ENCODE measurements around the gene LASP1. TPM values are rescaled to one million over a fixed set of nuclear protein-coding genes. Genes with fewer than 3 reads are reported as not detected.

The LASP1 gene
- total RNA-seq, 2 donors from 2014 or later = 297 to 330 TPM

GRCh38 chr17:38900978-38901656 lies 31.3 kb downstream of the LASP1 start:
- DNase-seq = no peak
- Histone ChIP-seq H3K27me3 (no peaks in the 10 kb centered on the region), H3K27ac (no peak overlapping the region), H3K9me3 (no peaks in the 10 kb centered on the region), H3K4me1 (peaks cover 34% of the 10 kb centered on the region), H3K4me3 (no peak overlapping the region), H3K9ac (ENCODE audit: low read depth in 2 of 2, low read length in 2 of 2) (peak overlapping the region in 1 of 2 donors; percentile 32), H3K36me3 (no peaks in the 10 kb centered on the region)
- intact Hi-C loops (cut with DNase I) = no loop called here
- no peak for TF ChIP-seq CTCF (IDR thresholded peaks at IDR 0.05)

GRCh38 chr17:38903404-38903803 lies 33.5 kb downstream of the LASP1 start:
- Histone ChIP-seq H3K4me1 (peaks cover 12% of the 10 kb centered on the region), H3K36me3 (no peaks in the 10 kb centered on the region), H3K4me3 (no peak overlapping the region), H3K27me3 (no peaks in the 10 kb centered on the region), H3K9me3 (no peaks in the 10 kb centered on the region), H3K9ac (ENCODE audit: low read depth in 2 of 2, low read length in 2 of 2) (no peak overlapping the region), H3K27ac (no peak overlapping the region)
- TF ChIP-seq CTCF (IDR thresholded peaks at IDR 0.05) = no peak
- intact Hi-C loops (cut with DNase I) = no loop called here
- DNase-seq = no peak

- H3K4me1 ChIP-seq = peaks cover 6% of the 10 kb centered on the region
These were observed 35.0 kb downstream of the LASP1 start for GRCh38 chr17:38904892-38905291.

GRCh38 chr17:38905375-38905774 lies 35.5 kb downstream of the LASP1 start:
- no peak overlapping the region for H3K27ac ChIP-seq
- DNase-seq = no peak
- peaks cover 6% of the 10 kb centered on the region for H3K4me1 ChIP-seq
- TF ChIP-seq CTCF (IDR thresholded peaks at IDR 0.05) = no peak
- intact Hi-C loops (cut with DNase I) = no loop called here
- no peak overlapping the region for H3K4me3 ChIP-seq
- H3K9ac ChIP-seq (ENCODE audit: low read depth in 2 of 2, low read length in 2 of 2) = no peak overlapping the region
- H3K36me3 ChIP-seq = no peaks in the 10 kb centered on the region
- H3K9me3 ChIP-seq = no peaks in the 10 kb centered on the region
- no peaks in the 10 kb centered on the region for H3K27me3 ChIP-seq

More at GRCh38 chr17:38904892-38905291, 35.0 kb downstream of the LASP1 start:
- Histone ChIP-seq H3K36me3 (no peaks in the 10 kb centered on the region), H3K27ac (no peak overlapping the region), H3K27me3 (no peaks in the 10 kb centered on the region), H3K9me3 (no peaks in the 10 kb centered on the region), H3K4me3 (no peak overlapping the region), H3K9ac (ENCODE audit: low read depth in 2 of 2, low read length in 2 of 2) (no peak overlapping the region)
- no peak for DNase-seq
- TF ChIP-seq CTCF (IDR thresholded peaks at IDR 0.05) = no peak
- intact Hi-C loops (cut with DNase I) = no loop called here

- intact Hi-C loops (cut with DNase I) = no loop called here
- no peak for TF ChIP-seq CTCF (IDR thresholded peaks at IDR 0.05)
- H3K9me3 ChIP-seq = no peaks in the 10 kb centered on the region
- no peak overlapping the region for H3K27ac ChIP-seq
- H3K4me3 ChIP-seq = no peak overlapping the region
- H3K9ac ChIP-seq (ENCODE audit: low read depth in 2 of 2, low read length in 2 of 2) = peak overlapping the region in 1 of 2 donors; percentile 21
- DNase-seq = no peak
- no peaks in the 10 kb centered on the region for H3K4me1 ChIP-seq
- H3K27me3 ChIP-seq = no peaks in the 10 kb centered on the region
- H3K36me3 ChIP-seq = no peaks in the 10 kb centered on the region
These were observed 36.8 kb downstream of the LASP1 start for GRCh38 chr17:38906460-38907228.

All from colonic mucosa (tissue), 4 donors.